HEK293 (cell line): ENCODE results near the gene HOXA6.

Experiments used
- CTCF ChIA-PET: fragments of 350-600 bp; formaldehyde crosslinking; extraction: SDS; loops from one replicate; lab custom pipeline; 2021; ENCODE audit warnings: antibody characterized with exemption; lab: Yijun Ruan, JAX
- POLR2A ChIA-PET: fragments of 300-600 bp; formaldehyde crosslinking; extraction: SDS; loops from one replicate; lab custom pipeline; 2020; ENCODE audit warnings: antibody characterized with exemption, inconsistent platforms; lab: Yijun Ruan, JAX
- H3K27ac ChIP-seq: fragments of 200-500 bp; sonication (Bioruptor generic); 2 replicates; pipeline ENCODE4 v1.5.1; 2014; ENCODE audit warnings: low read depth, low read length, control low read depth, inconsistent platforms; ENCODE audit errors: extremely low read depth
- H3K36me3 ChIP-seq, 2 experiments: fragments of 200-500 bp in 1 of 2; sonication (Bioruptor generic) in 1 of 2; 1 replicate in 1 of 2; 2 replicates in 1 of 2; pipeline ENCODE4 v1.5.1; 2014 to 2017; ENCODE audit warnings: inconsistent platforms in 2 of 2, low read length in 2 of 2; ENCODE audit not compliant: control insufficient read depth in 2 of 2, insufficient read depth in 1 of 2
- H3K4me1 ChIP-seq: fragments of 200-500 bp; sonication (Bioruptor generic); 2 replicates; pipeline ENCODE4 v1.5.1; 2014; ENCODE audit warnings: mild to moderate bottlenecking, low read length, inconsistent platforms; ENCODE audit not compliant: control insufficient read depth, insufficient read depth
- H3K4me3 ChIP-seq: 2 replicates; pipeline ENCODE4 v1.5.1; 2011; ENCODE audit warnings: low read depth, mild to moderate bottlenecking, control low read depth, low read length, moderate library complexity
- H3K9me3 ChIP-seq: fragments of 200-500 bp; sonication (Bioruptor generic); 2 replicates; pipeline ENCODE4 v1.5.1; 2014; ENCODE audit warnings: low read depth, low read length, inconsistent platforms; ENCODE audit not compliant: control insufficient read depth, insufficient read depth
- BCL11A ChIP-seq: fragments of 450-650 bp; formaldehyde crosslinking; IDR thresholded peaks from 2 replicates; pipeline ENCODE4 v1.5.1; 2016; ENCODE audit warnings: low read depth, missing biosample characterization, missing genetic modification characterization
- EGR2 ChIP-seq: fragments of 450-650 bp; formaldehyde crosslinking; IDR thresholded peaks from 2 replicates; pipeline ENCODE4 v1.5.1; 2016; ENCODE audit warnings: low read depth, missing biosample characterization, missing genetic modification characterization
- FEZF1 ChIP-seq: fragments of 450-650 bp; formaldehyde crosslinking; IDR thresholded peaks from 2 replicates; pipeline ENCODE4 v1.5.1; 2016; ENCODE audit warnings: missing biosample characterization, missing genetic modification characterization
- GLIS1 ChIP-seq: fragments of 450-650 bp; formaldehyde crosslinking; IDR thresholded peaks from 2 replicates; pipeline ENCODE4 v1.5.1; 2016; ENCODE audit warnings: missing biosample characterization, missing genetic modification characterization
- HOXD13 ChIP-seq: sonication (generic); formaldehyde crosslinking; IDR thresholded peaks from 2 replicates; pipeline ENCODE4 v1.8.0; 2022; ENCODE audit warnings: missing genetic modification reagents, borderline replicate concordance
- IKZF3 ChIP-seq: fragments of 450-650 bp; IDR thresholded peaks from 2 replicates; pipeline ENCODE4 v1.5.0; 2018; ENCODE audit warnings: missing biosample characterization, mild to moderate bottlenecking, missing genetic modification characterization, moderate library complexity
- KLF16 ChIP-seq: fragments of 450-650 bp; formaldehyde crosslinking; IDR thresholded peaks from 2 replicates; pipeline ENCODE4 v1.5.1; 2017; ENCODE audit warnings: missing biosample characterization, missing genetic modification characterization
- SALL2 ChIP-seq: fragments of 450-650 bp; formaldehyde crosslinking; IDR thresholded peaks from 2 replicates; pipeline ENCODE4 v1.5.0; 2017; ENCODE audit warnings: missing biosample characterization, mild to moderate bottlenecking, missing genetic modification characterization, borderline replicate concordance
- SETDB1 ChIP-seq: IDR thresholded peaks from one replicate; pipeline ENCODE4 v1.6.1; 2017; ENCODE audit warnings: mild to moderate bottlenecking, low read length, moderate library complexity, mixed read lengths; ENCODE audit not compliant: insufficient read length
- TCF7L2 ChIP-seq: IDR thresholded peaks from 2 replicates; pipeline ENCODE4 v1.6.1; 2011; ENCODE audit warnings: low read depth, mild to moderate bottlenecking, inconsistent platforms, low read length, moderate library complexity, borderline replicate concordance
- YY2 ChIP-seq: fragments of 450-650 bp; formaldehyde crosslinking; IDR thresholded peaks from 2 replicates; pipeline ENCODE4 v1.5.1; 2016; ENCODE audit warnings: missing biosample characterization, missing genetic modification characterization
- ZBTB17 ChIP-seq: fragments of 450-650 bp; formaldehyde crosslinking; IDR thresholded peaks from 2 replicates; pipeline ENCODE4 v1.5.1; 2016; ENCODE audit warnings: missing biosample characterization, missing genetic modification characterization
- ZBTB7A ChIP-seq: fragments of 450-650 bp; formaldehyde crosslinking; IDR thresholded peaks from 2 replicates; pipeline ENCODE4 v1.5.1; 2016; ENCODE audit warnings: low read depth, missing biosample characterization, missing genetic modification characterization
- ZNF18 ChIP-seq: fragments of 450-650 bp; formaldehyde crosslinking; IDR thresholded peaks from 2 replicates; pipeline ENCODE4 v1.5.1; 2016; ENCODE audit warnings: missing biosample characterization, missing genetic modification characterization
- ZNF2 ChIP-seq: fragments of 450-650 bp; formaldehyde crosslinking; IDR thresholded peaks from 2 replicates; pipeline ENCODE4 v1.5.1; 2016; ENCODE audit warnings: missing biosample characterization, missing genetic modification characterization
- ZNF280C ChIP-seq: fragments of 450-650 bp; formaldehyde crosslinking; IDR thresholded peaks from 2 replicates; pipeline ENCODE4 v1.5.1; 2016; ENCODE audit warnings: missing biosample characterization, missing genetic modification characterization
- ZNF391 ChIP-seq: fragments of 450-650 bp; formaldehyde crosslinking; IDR thresholded peaks from 2 replicates; pipeline ENCODE4 v1.5.1; 2016; ENCODE audit warnings: low read depth, missing biosample characterization, missing genetic modification characterization, borderline replicate concordance
- ZNF449 ChIP-seq: fragments of 450-650 bp; formaldehyde crosslinking; IDR thresholded peaks from 2 replicates; pipeline ENCODE4 v1.5.1; 2017; ENCODE audit warnings: missing biosample characterization, mild to moderate bottlenecking, missing genetic modification characterization, moderate library complexity
- ZNF501 ChIP-seq: fragments of 450-650 bp; formaldehyde crosslinking; IDR thresholded peaks from 2 replicates; pipeline ENCODE4 v1.5.1; 2016; ENCODE audit warnings: missing biosample characterization, missing genetic modification characterization
- ZNF530 ChIP-seq: fragments of 450-650 bp; formaldehyde crosslinking; IDR thresholded peaks from 2 replicates; pipeline ENCODE4 v1.5.1; 2016; ENCODE audit warnings: low read depth, missing biosample characterization, missing genetic modification characterization
- ZNF624 ChIP-seq: fragments of 450-650 bp; formaldehyde crosslinking; IDR thresholded peaks from 2 replicates; pipeline ENCODE4 v1.5.1; 2017; ENCODE audit warnings: missing biosample characterization, missing genetic modification characterization
- ZNF626 ChIP-seq: fragments of 450-650 bp; sonication (Bioruptor Pico); formaldehyde crosslinking; IDR thresholded peaks from 2 replicates; pipeline ENCODE4 v1.5.1; 2018; ENCODE audit warnings: missing biosample characterization, missing genetic modification characterization, inconsistent platforms
- ZNF639 ChIP-seq: fragments of 450-650 bp; formaldehyde crosslinking; IDR thresholded peaks from 2 replicates; pipeline ENCODE4 v1.5.1; 2016; ENCODE audit warnings: missing biosample characterization, missing genetic modification characterization
- ZNF654 ChIP-seq: fragments of 450-650 bp; formaldehyde crosslinking; IDR thresholded peaks from 2 replicates; pipeline ENCODE4 v1.5.1; 2016; ENCODE audit warnings: low read depth, missing biosample characterization, missing genetic modification characterization
- ZNF660 ChIP-seq: fragments of 450-650 bp; IDR thresholded peaks from 2 replicates; pipeline ENCODE4 v1.5.1; 2018; ENCODE audit warnings: missing biosample characterization, mild to moderate bottlenecking, missing genetic modification characterization
- ZNF76 ChIP-seq: fragments of 450-650 bp; formaldehyde crosslinking; IDR thresholded peaks from 2 replicates; pipeline ENCODE4; 2016; ENCODE audit warnings: low read depth, missing biosample characterization, missing genetic modification characterization, borderline replicate concordance
- ZNF768 ChIP-seq: fragments of 450-650 bp; formaldehyde crosslinking; IDR thresholded peaks from 2 replicates; pipeline ENCODE4 v1.5.1; 2018; ENCODE audit warnings: missing biosample characterization, mild to moderate bottlenecking, missing genetic modification characterization
- ZNF776 ChIP-seq: fragments of 450-650 bp; formaldehyde crosslinking; IDR thresholded peaks from 2 replicates; pipeline ENCODE4 v1.5.0; 2017; ENCODE audit warnings: missing biosample characterization, missing genetic modification characterization, borderline replicate concordance
- ZSCAN30 ChIP-seq: fragments of 450-650 bp; IDR thresholded peaks from 2 replicates; pipeline ENCODE4 v1.5.1; 2018; ENCODE audit warnings: missing biosample characterization, mild to moderate bottlenecking, missing genetic modification characterization, moderate library complexity

The HOXA6 gene

GRCh38 chr7:27161214-27161720 is 13.7 kb upstream of the HOXA6 start (continued):
- no peak; the same call in 1 of the 2 replicates for TF ChIP-seq HOXD13 (CRISPR knock-in tag)
- peak; percentile 57; the same call in 1 of the 2 replicates for TF ChIP-seq EGR2 (tag by site-specific recombination)
- no peak for TF ChIP-seq ZNF530 (tag by site-specific recombination)
- peak; percentile 90 for TF ChIP-seq FEZF1 (tag by site-specific recombination)
- TF ChIP-seq ZNF624 (tag by site-specific recombination) = no peak
- TF ChIP-seq, all 188 proteins: peak for 39

- CTCF ChIA-PET = interaction anchor here (0.5 to 3.7 kb wide), 24 partner anchors 9 to 1764 kb away, joined by 3 to 50 read pairs (median 4); partner anchors contain the start of genes HOXA5 and HOXA6
- POLR2A ChIA-PET = interaction anchor here (0.9 to 4.1 kb wide), 16 partner anchors 9 to 1268 kb away, joined by 3 to 42 read pairs (median 6); partner anchors contain the start of genes HOXA11, HOXA3, HOXA4 and HOXA5
- Histone ChIP-seq H3K9me3 (no peaks in the 10 kb centered on the region), H3K36me3 (peaks cover 18 to 25% of the 10 kb centered on the region in 2 experiments), H3K4me3 (peak overlapping the region; percentile 46), H3K4me1 (peaks cover 12% of the 10 kb centered on the region), H3K27ac (peak overlapping the region; percentile 100)
- TF ChIP-seq SALL2 (tag by site-specific recombination) = no peak
- TF ChIP-seq ZBTB7A (tag by site-specific recombination) = 0 out of 2 replicates have a peak, but pooled peaks have one; percentile 59
- 0 out of 2 replicates have a peak, but pooled peaks have one; percentile 34 for TF ChIP-seq ZBTB17
- peak; percentile 62; the same call in 1 of the 2 replicates for TF ChIP-seq YY2 (tag by site-specific recombination)
- no peak for TF ChIP-seq IKZF3 (tag by site-specific recombination)
- peak; percentile 76; the same call in 1 of the 2 replicates for TF ChIP-seq ZNF449 (tag by site-specific recombination)
- peak; percentile 20; the same call in 1 of the 2 replicates for TF ChIP-seq GLIS1 (tag by site-specific recombination)
- TF ChIP-seq ZNF660 (tag by site-specific recombination) = peak; percentile 24; the same call in 1 of the 2 replicates
- TF ChIP-seq ZNF639 (tag by site-specific recombination) = peak; percentile 41; the same call in 1 of the 2 replicates
- no peak for TF ChIP-seq ZNF76 (tag by site-specific recombination)
- peak; percentile 69; the same call in 1 of the 2 replicates for TF ChIP-seq ZNF391 (tag by site-specific recombination)
- TF ChIP-seq ZNF280C (tag by site-specific recombination) = no peak
- TF ChIP-seq SETDB1 = no peak
- TF ChIP-seq TCF7L2 = no peak
- TF ChIP-seq ZNF2 (tag by site-specific recombination) = 0 out of 2 replicates have a peak, but pooled peaks have one; percentile 34
- TF ChIP-seq ZNF501 = peak; percentile 24; the same call in 1 of the 2 replicates
- TF ChIP-seq BCL11A (tag by site-specific recombination) = no peak
- TF ChIP-seq ZNF768 (tag by site-specific recombination) = no peak
- no peak for TF ChIP-seq ZNF776 (tag by site-specific recombination)
- peak; percentile 31; the same call in 1 of the 2 replicates for TF ChIP-seq ZNF18
- no peak for TF ChIP-seq ZNF626
- TF ChIP-seq KLF16 = 0 out of 2 replicates have a peak, but pooled peaks have one; percentile 47
- TF ChIP-seq ZSCAN30 (tag by site-specific recombination) = peak; percentile 54; the same call in 1 of the 2 replicates
- peak; percentile 94 for TF ChIP-seq ZNF654 (tag by site-specific recombination)
Observed at GRCh38 chr7:27160546-27161213, 13.1 kb upstream of the HOXA6 start.
